ENCODE results near the gene SAP25.

Gene SAP25

GRCh38 chr7:100573691-100574361 is at the start of gene SAP25:
Gene SAP25, minus strand, starts transcription at chr7:100573900. Its CDS starts 158 bp downstream, at chr7:100573742.
- 0 out of 2 replicates have a peak, but pooled peaks cover 4% of the 10 kb centered on the region for H3K27me3 ChIP-seq (ENCODE audit: insufficient read depth, low read length)
- no peaks in the 10 kb centered on the region for H3K9me2 ChIP-seq (ENCODE audit: low read depth, low read length)
- H2AFZ ChIP-seq (ENCODE audit: low read length): no peak within 1 kb of the TSS
- no peak within 1 kb of the TSS for H3K4me2 ChIP-seq (ENCODE audit: low read length)
- no peak within 1 kb of the TSS for H3K4me3 ChIP-seq (ENCODE audit: low read depth, low read length, poor library complexity, severe bottlenecking)
- H3K27ac ChIP-seq (ENCODE audit: low read depth, low read length, poor library complexity, severe bottlenecking): no peak within 1 kb of the TSS
- peak; percentile 34 for TF ChIP-seq CTCF (IDR thresholded peaks at IDR 0.05; ENCODE audit: low read length)
- TF ChIP-seq EZH2 (IDR thresholded peaks at IDR 0.05; ENCODE audit: borderline replicate concordance, low read length): no peak
- no peaks in the 10 kb centered on the region for H3F3A ChIP-seq (ENCODE audit: insufficient read depth, low read length)
- H3K4me1 ChIP-seq (ENCODE audit: insufficient read depth, low read length, severe bottlenecking): peaks cover 25% of the 10 kb centered on the region
- no peaks in the 10 kb centered on the region for H3K9me3 ChIP-seq (ENCODE audit: low read length)
- H4K20me1 ChIP-seq (ENCODE audit: insufficient read depth, low read length): no peaks in the 10 kb centered on the region
- H3K79me2 ChIP-seq (ENCODE audit: insufficient read depth, low read length): no peaks in the 10 kb centered on the region
- no peak within 1 kb of the TSS for H3K9ac ChIP-seq (ENCODE audit: low read length)
- H3K36me3 ChIP-seq (ENCODE audit: insufficient read depth, low read length): peaks cover 56% of the 10 kb centered on the region

- Histone ChIP-seq H3K9ac (ENCODE audit: low read length) (no peak overlapping the region), H3K27ac (ENCODE audit: low read depth, low read length, poor library complexity, severe bottlenecking) (no peak overlapping the region), H3K9me2 (ENCODE audit: low read depth, low read length) (no peaks in the 10 kb centered on the region), H3K36me3 (ENCODE audit: insufficient read depth, low read length) (no peaks in the 10 kb centered on the region), H4K20me1 (ENCODE audit: insufficient read depth, low read length) (no peaks in the 10 kb centered on the region), H3K27me3 (ENCODE audit: insufficient read depth, low read length) (no peaks in the 10 kb centered on the region; the same call in 1 of the 2 replicates), H3K79me2 (ENCODE audit: insufficient read depth, low read length) (no peaks in the 10 kb centered on the region), H2AFZ (ENCODE audit: low read length) (no peak overlapping the region), H3K4me3 (ENCODE audit: low read depth, low read length, poor library complexity, severe bottlenecking) (no peak overlapping the region), H3K4me2 (ENCODE audit: low read length) (no peak overlapping the region), H3K9me3 (ENCODE audit: low read length) (no peaks in the 10 kb centered on the region), H3F3A (ENCODE audit: insufficient read depth, low read length) (no peaks in the 10 kb centered on the region), H3K4me1 (ENCODE audit: insufficient read depth, low read length, severe bottlenecking) (peaks cover 4% of the 10 kb centered on the region)
- TF ChIP-seq CTCF (IDR thresholded peaks at IDR 0.05; ENCODE audit: low read length): no peak
- no peak for TF ChIP-seq EZH2 (IDR thresholded peaks at IDR 0.05; ENCODE audit: borderline replicate concordance, low read length)
Observed at GRCh38 chr7:100621554-100621953, 47.9 kb upstream of the SAP25 start.

GRCh38 chr7:100620804-100621203 is 47.1 kb upstream of the SAP25 start:
- H3K27ac ChIP-seq (ENCODE audit: low read depth, low read length, poor library complexity, severe bottlenecking): no peak overlapping the region
- no peaks in the 10 kb centered on the region; the same call in 1 of the 2 replicates for H3K27me3 ChIP-seq (ENCODE audit: insufficient read depth, low read length)

More at GRCh38 chr7:100620804-100621203, 47.1 kb upstream of the SAP25 start:
- no peaks in the 10 kb centered on the region for H3K9me3 ChIP-seq (ENCODE audit: low read length)
- no peak overlapping the region for H3K9ac ChIP-seq (ENCODE audit: low read length)
- no peak overlapping the region for H3K4me2 ChIP-seq (ENCODE audit: low read length)
- H3K79me2 ChIP-seq (ENCODE audit: insufficient read depth, low read length): no peaks in the 10 kb centered on the region
- H3K4me3 ChIP-seq (ENCODE audit: low read depth, low read length, poor library complexity, severe bottlenecking): no peak overlapping the region
- no peaks in the 10 kb centered on the region for H3K4me1 ChIP-seq (ENCODE audit: insufficient read depth, low read length, severe bottlenecking)
- no peak overlapping the region for H2AFZ ChIP-seq (ENCODE audit: low read length)
- TF ChIP-seq CTCF (IDR thresholded peaks at IDR 0.05; ENCODE audit: low read length): no peak
- H3K36me3 ChIP-seq (ENCODE audit: insufficient read depth, low read length): no peaks in the 10 kb centered on the region
- H4K20me1 ChIP-seq (ENCODE audit: insufficient read depth, low read length): no peaks in the 10 kb centered on the region
- H3K9me2 ChIP-seq (ENCODE audit: low read depth, low read length): no peaks in the 10 kb centered on the region
- H3F3A ChIP-seq (ENCODE audit: insufficient read depth, low read length): no peaks in the 10 kb centered on the region

Measured in OCI-LY1 (cell line).